OCI-LY3 (cell line): Measurements from ENCODE around the gene FGGY.

ENCODE experiments used
- H2AFZ ChIP-seq: fragments of 200-600, 300-600 bp; shearing (Covaris generic); 2 replicates; pipeline ENCODE4 v1.6.0; 2014; ENCODE audit warnings: antibody characterized with exemption, low read depth, low read length
- H3K27ac ChIP-seq: fragments of 200-600, 300-600 bp; sonication (generic); 2 replicates; pipeline ENCODE4 v1.5.1; 2014; ENCODE audit warnings: mild to moderate bottlenecking, low read length, moderate library complexity, mixed read lengths
- H3K27me3 ChIP-seq: fragments of 200-600, 300-600 bp; sonication (generic); 2 replicates; pipeline ENCODE4 v1.6.1; 2014; ENCODE audit warnings: low read depth, low read length, mixed read lengths
- H3K36me3 ChIP-seq: fragments of 200-600, 300-600 bp; sonication (generic); replicated peaks from 2 replicates; pipeline ENCODE3; 2014; ENCODE audit warnings: low read depth, low read length, mixed read lengths
- H3K4me1 ChIP-seq: fragments of 300-600, 200-600 bp; sonication (generic); 2 replicates; pipeline ENCODE4 v1.6.1; 2014; ENCODE audit warnings: low read length, mixed read lengths
- H3K4me2 ChIP-seq: fragments of 200-600, 300-600 bp; sonication (generic); 2 replicates; pipeline ENCODE4 v1.6.1; 2014; ENCODE audit warnings: low read length, mixed read lengths
- H3K4me3 ChIP-seq: fragments of 300-600, 200-600 bp; sonication (generic); 2 replicates; pipeline ENCODE4 v1.5.1; 2014; ENCODE audit warnings: antibody characterized with exemption, mild to moderate bottlenecking, low read length, moderate library complexity
- H3K79me2 ChIP-seq: fragments of 300-600, 200-600 bp; shearing (Covaris generic); 2 replicates; pipeline ENCODE4 v1.6.1; 2014; ENCODE audit warnings: mild to moderate bottlenecking, low read length, mixed read lengths
- H3K9ac ChIP-seq: fragments of 300-600, 200-600 bp; shearing (Covaris generic); 2 replicates; pipeline ENCODE4 v1.6.0; 2014; ENCODE audit warnings: mild to moderate bottlenecking, low read length, moderate library complexity
- H3K9me3 ChIP-seq: fragments of 200-600, 300-600 bp; shearing (Covaris generic); 2 replicates; pipeline ENCODE4 v1.6.1; 2014; ENCODE audit warnings: low read length, mixed read lengths; ENCODE audit not compliant: insufficient read depth
- H4K20me1 ChIP-seq: fragments of 200-600, 300-600 bp; sonication (generic); 2 replicates; pipeline ENCODE4 v1.6.1; 2016; ENCODE audit warnings: low read length, mixed read lengths; ENCODE audit not compliant: insufficient read depth
- EZH2phosphoT487 ChIP-seq: fragments of 200-600 bp; shearing (Covaris generic); IDR thresholded peaks from 2 replicates; pipeline ENCODE4 v1.6.1; 2018; ENCODE audit warnings: antibody characterized with exemption, mixed run types, low read depth
- TF ChIP-seq, protein P1 (sequence below): fragments of 200-600, 300-600 bp; sonication (generic); IDR thresholded peaks from 2 replicates; pipeline ENCODE4 v1.5.1; 2014; ENCODE audit warnings: antibody characterized with exemption, low read length, low read depth

Gene FGGY

GRCh38 chr1:59446257-59446901, 149.5 kb downstream of the FGGY start:
- Histone ChIP-seq H3K9me3 (no peaks in the 10 kb centered on the region), H3K79me2 (no peaks in the 10 kb centered on the region), H3K4me1 (no peaks in the 10 kb centered on the region), H3K27me3 (no peaks in the 10 kb centered on the region), H4K20me1 (no peaks in the 10 kb centered on the region), H3K36me3 (no peaks in the 10 kb centered on the region), H3K4me2 (no peak overlapping the region), H2AFZ (no peak overlapping the region), H3K4me3 (no peak overlapping the region), H3K27ac (no peak overlapping the region), H3K9ac (no peak overlapping the region)
- TF ChIP-seq EZH2phosphoT487: no peak
- TF ChIP-seq, protein P1, sequence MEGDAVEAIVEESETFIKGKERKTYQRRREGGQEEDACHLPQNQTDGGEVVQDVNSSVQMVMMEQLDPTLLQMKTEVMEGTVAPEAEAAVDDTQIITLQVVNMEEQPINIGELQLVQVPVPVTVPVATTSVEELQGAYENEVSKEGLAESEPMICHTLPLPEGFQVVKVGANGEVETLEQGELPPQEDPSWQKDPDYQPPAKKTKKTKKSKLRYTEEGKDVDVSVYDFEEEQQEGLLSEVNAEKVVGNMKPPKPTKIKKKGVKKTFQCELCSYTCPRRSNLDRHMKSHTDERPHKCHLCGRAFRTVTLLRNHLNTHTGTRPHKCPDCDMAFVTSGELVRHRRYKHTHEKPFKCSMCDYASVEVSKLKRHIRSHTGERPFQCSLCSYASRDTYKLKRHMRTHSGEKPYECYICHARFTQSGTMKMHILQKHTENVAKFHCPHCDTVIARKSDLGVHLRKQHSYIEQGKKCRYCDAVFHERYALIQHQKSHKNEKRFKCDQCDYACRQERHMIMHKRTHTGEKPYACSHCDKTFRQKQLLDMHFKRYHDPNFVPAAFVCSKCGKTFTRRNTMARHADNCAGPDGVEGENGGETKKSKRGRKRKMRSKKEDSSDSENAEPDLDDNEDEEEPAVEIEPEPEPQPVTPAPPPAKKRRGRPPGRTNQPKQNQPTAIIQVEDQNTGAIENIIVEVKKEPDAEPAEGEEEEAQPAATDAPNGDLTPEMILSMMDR: no peak

GRCh38 chr1:59452026-59452425, 155.1 kb downstream of the FGGY start:
- Histone ChIP-seq H3K27me3 (no peaks in the 10 kb centered on the region), H3K9ac (no peak overlapping the region), H3K4me3 (no peak overlapping the region), H4K20me1 (no peaks in the 10 kb centered on the region), H3K36me3 (no peaks in the 10 kb centered on the region), H3K4me1 (no peaks in the 10 kb centered on the region), H3K27ac (no peak overlapping the region), H3K79me2 (no peaks in the 10 kb centered on the region), H2AFZ (no peak overlapping the region), H3K4me2 (no peak overlapping the region), H3K9me3 (no peaks in the 10 kb centered on the region)
- TF ChIP-seq, protein P1: no peak
- TF ChIP-seq EZH2phosphoT487: no peak

- Histone ChIP-seq H3K27me3 (no peaks in the 10 kb centered on the region), H3K9me3 (no peaks in the 10 kb centered on the region), H4K20me1 (no peaks in the 10 kb centered on the region), H3K27ac (no peak overlapping the region), H3K4me2 (no peak overlapping the region), H3K4me1 (no peaks in the 10 kb centered on the region), H3K79me2 (no peaks in the 10 kb centered on the region), H2AFZ (no peak overlapping the region), H3K9ac (no peak overlapping the region), H3K36me3 (no peaks in the 10 kb centered on the region), H3K4me3 (no peak overlapping the region)
- TF ChIP-seq, protein P1: no peak
- TF ChIP-seq EZH2phosphoT487: no peak
Observed at GRCh38 chr1:59452559-59452958, 155.7 kb downstream of the FGGY start.

GRCh38 chr1:59453297-59453968, 156.5 kb downstream of the FGGY start:
- TF ChIP-seq, protein P1: no peak
- no peak for TF ChIP-seq EZH2phosphoT487
- Histone ChIP-seq H3K27me3 (no peaks in the 10 kb centered on the region), H3K36me3 (no peaks in the 10 kb centered on the region), H3K4me1 (no peaks in the 10 kb centered on the region), H3K27ac (no peak overlapping the region), H3K9ac (no peak overlapping the region), H3K9me3 (no peaks in the 10 kb centered on the region), H4K20me1 (no peaks in the 10 kb centered on the region), H3K79me2 (no peaks in the 10 kb centered on the region), H3K4me2 (no peak overlapping the region), H3K4me3 (no peak overlapping the region), H2AFZ (no peak overlapping the region)
